DND-41 (cell line): Measurements from ENCODE around the gene SALL1.

ENCODE experiments used
- ATAC-seq: fragments of 200-7000 bp; cut with Tn5 transposase; 3 replicates; pipeline ENCODE4 v1.9.1; 2021; ENCODE audit warnings: low read depth; ENCODE audit not compliant: insufficient read depth
- DNase-seq: peaks from one replicate; pipeline ENCODE4 v3.0.0-alpha.2; 2020
- H2AFZ ChIP-seq: 2 replicates; pipeline ENCODE4 v1.6.0; 2012; ENCODE audit warnings: low read depth, low read length
- H3K27ac ChIP-seq: 2 replicates; pipeline ENCODE4 v1.5.1; 2012; ENCODE audit warnings: low read length, inconsistent platforms
- H3K27me3 ChIP-seq: fragments of 200-600 bp; sonication (generic); 2 replicates; pipeline ENCODE4 v1.6.0; 2012; ENCODE audit warnings: low read length, mild to moderate bottlenecking, inconsistent platforms; ENCODE audit not compliant: insufficient read depth, poor library complexity
- H3K36me3 ChIP-seq: 2 replicates; pipeline ENCODE4 v1.5.1; 2012; ENCODE audit warnings: low read length, inconsistent platforms; ENCODE audit not compliant: insufficient read depth
- H3K4me1 ChIP-seq: 2 replicates; pipeline ENCODE4 v1.5.1; 2012; ENCODE audit warnings: mild to moderate bottlenecking, low read length; ENCODE audit not compliant: insufficient read depth
- H3K4me2 ChIP-seq: 2 replicates; pipeline ENCODE4 v1.6.0; 2012; ENCODE audit warnings: mild to moderate bottlenecking, moderate library complexity, low read length, inconsistent platforms; ENCODE audit not compliant: insufficient read depth
- H3K4me3 ChIP-seq, 2 experiments: fragments of 200-600 bp in 1 of 2; shearing (Covaris generic) in 1 of 2; 2 replicates each; pipeline ENCODE4 v1.5.1; 2012 to 2016; ENCODE audit warnings: inconsistent platforms in 2 of 2, low read length in 2 of 2, mild to moderate bottlenecking in 2 of 2, low read depth in 1 of 2, moderate library complexity in 1 of 2
- H3K79me2 ChIP-seq: 2 replicates; pipeline ENCODE4 v1.6.0; 2012; ENCODE audit warnings: low read length, inconsistent platforms; ENCODE audit not compliant: insufficient read depth
- H3K9ac ChIP-seq: 2 replicates; pipeline ENCODE4 v1.6.0; 2012; ENCODE audit warnings: low read depth, mild to moderate bottlenecking, inconsistent platforms, low read length, moderate library complexity
- H3K9me3 ChIP-seq: 2 replicates; pipeline ENCODE4 v1.5.1; 2012; ENCODE audit warnings: low read length, moderate library complexity, mild to moderate bottlenecking, inconsistent platforms; ENCODE audit not compliant: insufficient read depth, severe bottlenecking
- H4K20me1 ChIP-seq: 2 replicates; pipeline ENCODE4 v1.6.0; 2012; ENCODE audit warnings: low read length; ENCODE audit not compliant: insufficient read depth
- EZH2 ChIP-seq: IDR thresholded peaks from 3 replicates; pipeline ENCODE4 v1.6.1; 2012; ENCODE audit warnings: borderline replicate concordance, low read depth, mild to moderate bottlenecking, moderate library complexity, low read length, inconsistent platforms; ENCODE audit not compliant: severe bottlenecking
- TF ChIP-seq, protein P1 (sequence below): IDR thresholded peaks from 2 replicates; pipeline ENCODE4 v1.5.1; 2012; ENCODE audit warnings: borderline replicate concordance, low read length, moderate library complexity, mild to moderate bottlenecking; ENCODE audit not compliant: poor library complexity, severe bottlenecking; ENCODE audit errors: extremely low read depth

The SALL1 gene

GRCh38 chr16:51155199-51155607 is 4.1 kb upstream of the SALL1 start:
- TF ChIP-seq, protein P1, sequence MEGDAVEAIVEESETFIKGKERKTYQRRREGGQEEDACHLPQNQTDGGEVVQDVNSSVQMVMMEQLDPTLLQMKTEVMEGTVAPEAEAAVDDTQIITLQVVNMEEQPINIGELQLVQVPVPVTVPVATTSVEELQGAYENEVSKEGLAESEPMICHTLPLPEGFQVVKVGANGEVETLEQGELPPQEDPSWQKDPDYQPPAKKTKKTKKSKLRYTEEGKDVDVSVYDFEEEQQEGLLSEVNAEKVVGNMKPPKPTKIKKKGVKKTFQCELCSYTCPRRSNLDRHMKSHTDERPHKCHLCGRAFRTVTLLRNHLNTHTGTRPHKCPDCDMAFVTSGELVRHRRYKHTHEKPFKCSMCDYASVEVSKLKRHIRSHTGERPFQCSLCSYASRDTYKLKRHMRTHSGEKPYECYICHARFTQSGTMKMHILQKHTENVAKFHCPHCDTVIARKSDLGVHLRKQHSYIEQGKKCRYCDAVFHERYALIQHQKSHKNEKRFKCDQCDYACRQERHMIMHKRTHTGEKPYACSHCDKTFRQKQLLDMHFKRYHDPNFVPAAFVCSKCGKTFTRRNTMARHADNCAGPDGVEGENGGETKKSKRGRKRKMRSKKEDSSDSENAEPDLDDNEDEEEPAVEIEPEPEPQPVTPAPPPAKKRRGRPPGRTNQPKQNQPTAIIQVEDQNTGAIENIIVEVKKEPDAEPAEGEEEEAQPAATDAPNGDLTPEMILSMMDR = no peak
- no peak for TF ChIP-seq EZH2
- no peak for DNase-seq
- no peak overlapping the region for H3K4me2 ChIP-seq
- H3K9me3 ChIP-seq = peaks cover 6% of the 10 kb centered on the region
- no peak overlapping the region for H3K9ac ChIP-seq
- no peaks in the 10 kb centered on the region for H3K4me1 ChIP-seq
- no peak overlapping the region for H3K4me3 ChIP-seq
- ATAC-seq = no peak
- no peaks in the 10 kb centered on the region for H3K36me3 ChIP-seq
- H4K20me1 ChIP-seq = no peaks in the 10 kb centered on the region
- H3K27ac ChIP-seq = no peak overlapping the region
- no peaks in the 10 kb centered on the region for H3K79me2 ChIP-seq
- no peaks in the 10 kb centered on the region for H3K27me3 ChIP-seq
- no peak overlapping the region for H2AFZ ChIP-seq

DNA sequence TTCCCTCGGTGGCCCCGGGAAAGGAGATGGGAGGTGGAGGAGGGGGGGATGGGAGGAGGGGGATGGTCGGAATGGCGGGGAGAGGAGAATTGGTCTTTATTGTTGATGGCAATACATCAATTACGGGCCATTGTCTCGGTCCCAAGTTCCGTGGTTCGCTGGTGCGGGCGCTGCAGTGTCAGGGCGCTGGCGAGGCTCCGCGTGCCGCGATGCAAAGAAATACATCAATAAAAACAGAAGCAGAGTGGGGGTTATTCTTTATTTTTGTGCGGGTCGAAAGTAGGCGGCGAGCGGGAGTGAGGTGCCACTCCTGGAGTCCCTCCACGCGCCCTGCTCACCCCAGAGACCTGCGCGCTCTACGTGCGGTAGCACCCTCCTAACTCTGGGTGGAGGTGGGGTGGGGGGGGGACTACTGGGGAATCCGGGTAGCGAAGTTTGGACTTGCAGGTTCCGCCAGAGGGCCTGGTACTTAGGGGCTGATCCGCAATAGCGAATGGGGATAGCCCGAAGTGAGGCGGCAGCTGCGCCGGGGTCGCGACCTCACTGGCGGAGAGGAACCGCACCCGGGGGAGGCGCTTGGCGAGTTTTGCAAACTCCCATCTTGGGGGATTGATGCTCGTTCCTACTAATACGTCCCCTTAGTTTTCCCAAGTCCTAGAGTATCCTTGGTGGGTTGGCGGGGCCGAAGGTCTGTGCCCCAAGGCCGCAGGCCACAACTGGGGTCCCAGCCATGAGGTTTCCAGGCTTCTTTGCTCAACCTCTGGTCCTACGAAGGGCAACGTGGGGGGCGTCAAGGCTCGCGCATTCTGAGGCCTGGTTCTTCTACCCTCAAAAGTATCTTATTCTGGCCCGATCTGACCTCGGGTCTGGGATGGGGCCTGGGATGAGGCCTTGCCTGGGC is 3.5 kb upstream of the SALL1 start:
- Histone ChIP-seq H3K4me1 (no peaks in the 10 kb centered on the region), H3K27me3 (no peaks in the 10 kb centered on the region), H3K27ac (no peak overlapping the region), H3K9me3 (peaks cover 6% of the 10 kb centered on the region), H3K79me2 (no peaks in the 10 kb centered on the region), H3K4me2 (no peak overlapping the region), H3K4me3 (no peak overlapping the region), H3K36me3 (no peaks in the 10 kb centered on the region), H3K9ac (no peak overlapping the region), H2AFZ (no peak overlapping the region), H4K20me1 (no peaks in the 10 kb centered on the region)
- no peak for TF ChIP-seq EZH2
- TF ChIP-seq, protein P1 = no peak
- ATAC-seq (no peak), DNase-seq (no peak)

DNA sequence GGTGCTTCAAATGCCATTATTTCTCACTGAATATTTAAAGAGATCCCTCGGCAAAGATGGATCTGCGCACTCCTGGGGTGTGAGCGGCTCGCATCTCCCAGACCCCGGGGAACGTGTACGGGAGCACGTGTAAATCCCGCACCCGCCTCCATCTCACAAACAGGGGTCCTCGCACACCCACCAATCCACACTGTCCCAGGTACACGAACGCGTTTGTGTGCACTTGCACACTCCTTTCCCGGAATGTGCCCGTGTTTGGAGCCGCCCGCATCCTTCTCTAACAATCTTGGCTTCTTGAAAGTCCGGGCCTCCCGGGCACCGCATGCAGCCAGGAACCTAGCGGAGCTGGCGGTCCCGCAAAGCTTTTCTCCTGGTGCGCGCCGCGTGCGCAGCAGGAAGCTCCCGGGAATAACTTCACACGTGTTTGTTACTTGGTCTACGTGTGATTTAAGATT is 2.5 kb upstream of the SALL1 start:
- Histone ChIP-seq H2AFZ (no peak overlapping the region), H3K79me2 (no peaks in the 10 kb centered on the region), H3K27ac (no peak overlapping the region), H3K4me3 (no peak overlapping the region), H3K9me3 (peaks cover 6% of the 10 kb centered on the region), H4K20me1 (no peaks in the 10 kb centered on the region), H3K9ac (no peak overlapping the region), H3K4me1 (no peaks in the 10 kb centered on the region), H3K4me2 (no peak overlapping the region), H3K36me3 (no peaks in the 10 kb centered on the region), H3K27me3 (no peaks in the 10 kb centered on the region)
- DNase-seq (no peak), ATAC-seq (no peak)
- no peak for TF ChIP-seq EZH2
- TF ChIP-seq, protein P1 = no peak
